ENCODE results near the gene BIRC3.

- no peak for TF ChIP-seq CTCF (IDR thresholded peaks at IDR 0.05)
- TF ChIP-seq EZH2 (IDR thresholded peaks at IDR 0.05; ENCODE audit: borderline replicate concordance, insufficient read depth, low read depth, low read length, poor library complexity, severe bottlenecking) = no peak
These were observed 42.7 kb upstream of the BIRC3 start for GRCh38 chr11:102274628-102275027.

Measured in B cell (primary cell).